HepG2 (cell line): Measurements from ENCODE around the gene VIT. TPM values are rescaled to one million over a fixed set of nuclear protein-coding genes. Genes with fewer than 3 reads are reported as not detected.

Experiments
- ATAC-seq: fragments of 200-7000 bp; cut with Tn5 transposase; 3 replicates; pipeline ENCODE4 v1.9.1; 2020; ENCODE audit warnings: mild to moderate bottlenecking, moderate library complexity
- BruUV-seq: library from RNA; stranded (reverse); fragments of 400-500 nt; replicated peaks from 2 replicates; lab custom pipeline; 2021; lab: Mats Ljungman, UMichigan
- CTCF ChIA-PET: fragments of 300-600 bp; formaldehyde crosslinking; extraction: SDS; loops from one replicate; lab custom pipeline; 2021; ENCODE audit warnings: low total read pairs, inconsistent platforms, low intra/inter-chr PET ratio; lab: Yijun Ruan, JAX
- POLR2A ChIA-PET: fragments of 350-600 bp; sonication (Branson Sonifier 250); formaldehyde crosslinking; loops from one replicate; lab custom pipeline; 2020; ENCODE audit warnings: antibody characterized with exemption, inconsistent platforms; lab: Yijun Ruan, JAX
- DNase-seq: peaks from one replicate; pipeline ENCODE4 v3.0.0-alpha.2; 2015; ENCODE audit warnings: low spot score
- FAIRE-seq: peaks from 3 replicates; lab custom pipeline; 2011; peaks lifted over from hg19 to GRCh38; lab: Jason Lieb, UNC
- H2AFZ ChIP-seq: one replicate; pipeline ENCODE4 v1.6.1; 2011; ENCODE audit warnings: low read length, inconsistent platforms
- H3K27ac ChIP-seq: fragments of 300-600 bp; 3 replicates; pipeline ENCODE4 v1.8.0; 2011; ENCODE audit warnings: mixed run types, mild to moderate bottlenecking, mixed read lengths, low read length, inconsistent platforms; ENCODE audit not compliant: insufficient read depth; ENCODE audit errors: extremely low read length
- H3K27me3 ChIP-seq, 2 experiments: fragments of 200-600 bp in 1 of 2; 2 replicates in 1 of 2; 3 replicates in 1 of 2; pipeline versions ENCODE4 v1.6.0 to v1.8.0; 2011; ENCODE audit warnings: low read length in 2 of 2, mild to moderate bottlenecking in 2 of 2, moderate library complexity in 2 of 2, inconsistent platforms in 1 of 2; ENCODE audit not compliant: insufficient read depth in 2 of 2, control insufficient read depth in 1 of 2
- H3K36me3 ChIP-seq, 2 experiments: fragments of 200-600 bp in 1 of 2; replicated peaks in 1 of 2; 2 replicates in 1 of 2; 3 replicates in 1 of 2; pipeline versions ENCODE4 v1.5.1 to v1.8.0; 2011; ENCODE audit warnings: low read length in 2 of 2, inconsistent platforms in 1 of 2; ENCODE audit not compliant: insufficient read depth in 2 of 2, control insufficient read depth in 1 of 2
- H3K4me1 ChIP-seq: 2 replicates; pipeline ENCODE4 v1.5.1; 2012; ENCODE audit warnings: low read length, inconsistent platforms; ENCODE audit not compliant: insufficient read depth
- H3K4me2 ChIP-seq: 2 replicates; pipeline ENCODE4 v1.6.0; 2011; ENCODE audit warnings: low read depth, low read length, inconsistent platforms
- H3K4me3 ChIP-seq, 3 experiments: fragments of 200-600 bp in 1 of 3; sonication (generic), shearing (Covaris generic) in 1 of 3; replicated peaks in 1 of 3; 2 replicates each; pipeline ENCODE4 v1.5.1; 2011 to 2016; ENCODE audit warnings: low read length in 3 of 3, inconsistent platforms in 2 of 3, low read depth in 2 of 3, mild to moderate bottlenecking in 2 of 3, control low read depth in 1 of 3, mixed read lengths in 1 of 3; ENCODE audit not compliant: insufficient read depth in 1 of 3
- H3K79me2 ChIP-seq: one replicate; pipeline ENCODE4 v1.6.1; 2011; ENCODE audit warnings: low read length, inconsistent platforms; ENCODE audit not compliant: insufficient read depth
- H3K9ac ChIP-seq: 2 replicates; pipeline ENCODE4 v1.6.0; 2011; ENCODE audit warnings: mild to moderate bottlenecking, low read depth, low read length, inconsistent platforms; ENCODE audit not compliant: insufficient read depth
- H3K9me3 ChIP-seq: 2 replicates; pipeline ENCODE4 v1.5.1; 2012; ENCODE audit warnings: mild to moderate bottlenecking, low read length
- H4K20me1 ChIP-seq: 2 replicates; pipeline ENCODE4 v1.6.0; 2011; ENCODE audit warnings: inconsistent platforms, mild to moderate bottlenecking, low read length, moderate library complexity; ENCODE audit not compliant: insufficient read depth
- DNMT3B ChIP-seq: conservative IDR thresholded peaks from 2 replicates; pipeline ENCODE4 v1.6.1; 2016; ENCODE audit warnings: missing biosample characterization, control low read depth
- GZF1 ChIP-seq: sonication (generic); formaldehyde crosslinking; IDR thresholded peaks from 2 replicates; pipeline ENCODE4 v1.5.1; 2020; ENCODE audit warnings: mild to moderate bottlenecking, missing genetic modification reagents
- KAT7 ChIP-seq: IDR thresholded peaks from 2 replicates; pipeline ENCODE4 v1.6.1; 2018; ENCODE audit warnings: borderline replicate concordance, missing compliant biosample characterization
- NR3C1 ChIP-seq: sonication (generic); formaldehyde crosslinking; IDR thresholded peaks from 2 replicates; pipeline ENCODE4 v1.4.0; 2020; ENCODE audit warnings: missing genetic modification reagents
- PCBP1 ChIP-seq: fragments of 200-400 bp; formaldehyde crosslinking; IDR thresholded peaks from 2 replicates; pipeline ENCODE4 v1.6.1; 2017; ENCODE audit warnings: mild to moderate bottlenecking, low read depth, low read length, borderline replicate concordance
- PLRG1 ChIP-seq: fragments of 450-650 bp; conservative IDR thresholded peaks from 2 replicates; pipeline ENCODE4 v1.6.1; 2016
- POGZ ChIP-seq: sonication (generic); formaldehyde crosslinking; IDR thresholded peaks from 2 replicates; pipeline ENCODE4 v1.4.0; 2020; ENCODE audit warnings: mild to moderate bottlenecking, missing genetic modification reagents
- SSRP1 ChIP-seq: IDR thresholded peaks from 2 replicates; pipeline ENCODE4 v1.6.1; 2016; ENCODE audit warnings: control low read depth
- ZBTB21 ChIP-seq: sonication (generic); formaldehyde crosslinking; IDR thresholded peaks from 2 replicates; pipeline ENCODE4 v1.4.0; 2020; ENCODE audit warnings: missing genetic modification reagents
- ZNF276 ChIP-seq: sonication (generic); formaldehyde crosslinking; IDR thresholded peaks from 2 replicates; pipeline ENCODE4 v1.4.0; 2020; ENCODE audit warnings: mild to moderate bottlenecking, low read depth, missing genetic modification reagents
- WGBS: methylation state at CpG from one replicate; pipeline ENCODE4 v1.1.6; 2017; ENCODE audit warnings: low lambda C conversion rate; 5-methylcytosine and 5-hydroxymethylcytosine counted together
- in situ Hi-C: cut with HindIII; loops from 2 replicates; pipeline ENCODE4 v1.10.0; 2017; ENCODE audit warnings: low pct_unique_long_range_greater_than_20kb; ENCODE audit not compliant: extremely low pct_ligation_motif_present
- intact Hi-C: fragments of 100-400 bp; cut with micrococcal nuclease; formaldehyde crosslinking; loops from one replicate; pipeline ENCODE4 v1.10.0; 2022; ENCODE audit not compliant: unreplicated experiment
- polyA plus RNA-seq, 8 experiments: library from polyadenylated mRNA; depleted of rRNA in 3 of 8; stranded (reverse) in 7 of 8; unstranded in 1 of 8; fragments of >200 nt; fragmentation: Illumina TruSeq in 4 of 8; extraction: Trizol in 4 of 8; gene quantifications; 2 replicates each; pipeline versions ENCODE4 v1.2.1 to v1.2.3, GENCODE V29; 2011 to 2016; ENCODE audit warnings: low read depth in 4 of 8, missing spikeins in 1 of 8, mixed read lengths in 1 of 8; ENCODE audit not compliant: insufficient read depth in 1 of 8
- total RNA-seq, 5 experiments: library from RNA; depleted of rRNA; stranded (reverse); fragments of >200 nt; fragmentation: Illumina TruSeq; extraction: Trizol; gene quantifications; 2 replicates each; pipeline ENCODE4 v1.2.3, GENCODE V29; 2016; ENCODE audit warnings: low read depth in 1 of 5
- TF ChIP-seq, protein P1 (sequence below): sonication (generic); formaldehyde crosslinking; IDR thresholded peaks from 2 replicates; pipeline ENCODE4 v1.4.0; 2020; ENCODE audit warnings: mild to moderate bottlenecking, missing genetic modification reagents
- TF ChIP-seq, protein P2 (sequence below): sonication (generic); formaldehyde crosslinking; IDR thresholded peaks from 2 replicates; pipeline ENCODE4 v1.5.1; 2020; ENCODE audit warnings: missing genetic modification reagents, mild to moderate bottlenecking, borderline replicate concordance
- TF ChIP-seq, protein P3 (sequence below): sonication (generic); formaldehyde crosslinking; IDR thresholded peaks from 2 replicates; pipeline ENCODE4 v1.4.0; 2020; ENCODE audit warnings: missing genetic modification reagents

Gene VIT
- total and polyA plus RNA-seq, 2 of the 13 experiments (the other 11 are each of a cell fraction or from before 2014, with no cell fraction given) = not detected

DNA sequence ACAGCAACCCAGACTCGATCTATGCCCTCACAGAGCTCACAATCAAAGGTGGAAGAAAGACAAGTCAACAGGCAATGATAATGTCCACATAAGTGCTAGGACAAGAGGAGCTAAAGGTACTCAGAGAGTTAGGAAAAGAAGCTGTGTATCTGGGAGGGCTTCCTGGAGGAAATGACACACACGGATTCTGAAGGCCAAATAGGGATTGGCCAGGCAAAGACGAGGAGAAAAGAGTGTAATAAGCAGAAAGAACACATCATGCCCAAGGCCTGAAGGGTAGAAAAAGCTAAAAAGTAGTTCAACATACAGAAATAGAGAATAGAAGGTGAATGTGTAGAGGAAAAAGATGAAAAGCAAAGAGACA lies 36.1 kb downstream of the VIT start:
- in situ Hi-C loops = no loop called here
- H2AFZ ChIP-seq = no peak overlapping the region

DNA sequence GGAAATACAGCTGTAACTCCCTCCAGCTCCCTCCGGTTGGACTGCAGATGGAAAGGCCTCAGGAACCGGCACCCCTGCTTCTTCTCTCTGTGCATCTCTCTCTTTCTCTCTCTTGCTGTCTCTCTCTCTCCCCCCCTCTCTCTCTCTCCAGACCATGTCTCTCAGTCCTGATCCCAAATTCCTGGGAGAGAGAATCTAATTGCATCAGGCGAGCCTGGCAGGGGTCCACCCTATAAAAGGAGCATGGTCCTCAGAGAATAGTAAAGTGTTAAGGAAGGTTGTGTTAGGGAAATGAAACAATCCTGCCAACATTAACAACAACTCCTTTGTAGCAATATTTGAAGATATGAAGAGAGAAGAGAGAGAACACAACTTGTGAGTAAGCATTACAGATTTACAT lies 36.7 kb downstream of the VIT start:
- no TSS peak for BruUV-seq
- ATAC-seq (no peak), FAIRE-seq (no peak), DNase-seq (no peak)
- ChIA-PET CTCF (no interaction called here), POLR2A (no interaction called here)
- no peaks in the 10 kb centered on the region for H3K79me2 ChIP-seq
- no peaks in the 10 kb centered on the region for H3K9me3 ChIP-seq
- H3K4me2 ChIP-seq = no peak overlapping the region
- intact Hi-C loops (no loop called here), in situ Hi-C loops (no loop called here)
- peaks cover 0 to 12% of the 10 kb centered on the region in 2 experiments; a peak in 1 of 5 replicates for H3K27me3 ChIP-seq
- no peaks in the 10 kb centered on the region for H3K4me1 ChIP-seq
- H3K36me3 ChIP-seq = no peaks in the 10 kb centered on the region
- H3K27ac ChIP-seq = no peak overlapping the region
- H2AFZ ChIP-seq = no peak overlapping the region
- 38% methylated on average over 3 of the region's 3 CpGs for WGBS
- no peak overlapping the region for H3K9ac ChIP-seq
- no peaks in the 10 kb centered on the region for H4K20me1 ChIP-seq
- H3K4me3 ChIP-seq = no peak overlapping the region
- TF ChIP-seq ZBTB21 (CRISPR knock-in tag) = no peak
- TF ChIP-seq POGZ (CRISPR knock-in tag) = no peak
- no peak for TF ChIP-seq PLRG1
- TF ChIP-seq, protein P1, sequence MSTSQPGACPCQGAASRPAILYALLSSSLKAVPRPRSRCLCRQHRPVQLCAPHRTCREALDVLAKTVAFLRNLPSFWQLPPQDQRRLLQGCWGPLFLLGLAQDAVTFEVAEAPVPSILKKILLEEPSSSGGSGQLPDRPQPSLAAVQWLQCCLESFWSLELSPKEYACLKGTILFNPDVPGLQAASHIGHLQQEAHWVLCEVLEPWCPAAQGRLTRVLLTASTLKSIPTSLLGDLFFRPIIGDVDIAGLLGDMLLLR = no peak
- TF ChIP-seq ZNF276 (CRISPR knock-in tag) = no peak
- TF ChIP-seq SSRP1 = no peak

More for the DNA sequence above, 36.1 kb downstream of the VIT start:
- H3K9me3 ChIP-seq = no peaks in the 10 kb centered on the region
- H3K36me3 ChIP-seq = no peaks in the 10 kb centered on the region
- no peak overlapping the region for H3K9ac ChIP-seq
- ATAC-seq (no peak), FAIRE-seq (no peak), DNase-seq (no peak)
- WGBS = 20% methylated on average over 3 of the region's 3 CpGs
- no peak overlapping the region for H3K4me2 ChIP-seq
- CTCF ChIA-PET = no interaction called here
- H3K79me2 ChIP-seq = no peaks in the 10 kb centered on the region
- H4K20me1 ChIP-seq = no peaks in the 10 kb centered on the region
- no TSS peak for BruUV-seq
- no peak overlapping the region for H3K27ac ChIP-seq
- H3K27me3 ChIP-seq = peaks cover 0 to 12% of the 10 kb centered on the region in 2 experiments; a peak in 1 of 5 replicates
- no peak overlapping the region for H3K4me3 ChIP-seq
- TF ChIP-seq, protein P2, sequence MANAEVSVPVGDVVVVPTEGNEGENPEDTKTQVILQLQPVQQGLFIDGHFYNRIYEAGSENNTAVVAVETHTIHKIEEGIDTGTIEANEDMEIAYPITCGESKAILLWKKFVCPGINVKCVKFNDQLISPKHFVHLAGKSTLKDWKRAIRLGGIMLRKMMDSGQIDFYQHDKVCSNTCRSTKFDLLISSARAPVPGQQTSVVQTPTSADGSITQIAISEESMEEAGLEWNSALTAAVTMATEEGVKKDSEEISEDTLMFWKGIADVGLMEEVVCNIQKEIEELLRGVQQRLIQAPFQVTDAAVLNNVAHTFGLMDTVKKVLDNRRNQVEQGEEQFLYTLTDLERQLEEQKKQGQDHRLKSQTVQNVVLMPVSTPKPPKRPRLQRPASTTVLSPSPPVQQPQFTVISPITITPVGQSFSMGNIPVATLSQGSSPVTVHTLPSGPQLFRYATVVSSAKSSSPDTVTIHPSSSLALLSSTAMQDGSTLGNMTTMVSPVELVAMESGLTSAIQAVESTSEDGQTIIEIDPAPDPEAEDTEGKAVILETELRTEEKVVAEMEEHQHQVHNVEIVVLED (CRISPR knock-in tag) = no peak
- TF ChIP-seq PCBP1 (no peak), NR3C1 (CRISPR knock-in tag) (no peak), DNMT3B (no peak), GZF1 (CRISPR knock-in tag) (no peak), KAT7 (CRISPR knock-in tag) (no peak)
- TF ChIP-seq, protein P3, sequence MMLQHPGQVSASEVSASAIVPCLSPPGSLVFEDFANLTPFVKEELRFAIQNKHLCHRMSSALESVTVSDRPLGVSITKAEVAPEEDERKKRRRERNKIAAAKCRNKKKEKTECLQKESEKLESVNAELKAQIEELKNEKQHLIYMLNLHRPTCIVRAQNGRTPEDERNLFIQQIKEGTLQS (CRISPR knock-in tag) = no peak
- POLR2A ChIA-PET = no interaction called here
- intact Hi-C loops = no loop called here
- H3K4me1 ChIP-seq = no peaks in the 10 kb centered on the region
